Stimulated activated CD8-positive, alpha-beta memory T cell treated with anti-CD3 and anti-CD28 coated beads, Interleukin-12 subunit alpha, Interleukin-12 subunit beta, amount 100 ng/mL, for 24 hours (primary cell): Measurements from ENCODE around the gene NTPCR.
"Not testable (repeated sequence)": the region's sequence is repeated elsewhere in the genome, so short reads cannot be mapped to it uniquely, and the experiment has no call there.

Source experiments
- DNase-seq: peaks from one replicate; pipeline ENCODE4 v3.0.0-alpha.2; 2020; ENCODE audit errors: extremely low read depth

NTPCR gene

GRCh38 chr1:232950197-232951176 is at the start of gene NTPCR:
TSS of gene NTPCR (plus strand) at chr1:232950611. CDS start at chr1:232950711, 100 bp downstream.
- DNase-seq: peak; percentile 82

GRCh38 chr1:232900818-232901217 is 49.6 kb upstream of the NTPCR start:
- no peak for DNase-seq

GRCh38 chr1:232901255-232901654 is 49.2 kb upstream of the NTPCR start:
- no peak for DNase-seq

- no peak for DNase-seq
Measured at GRCh38 chr1:232902774-232903350, 47.5 kb upstream of the NTPCR start.

GRCh38 chr1:232904131-232904530 is 46.3 kb upstream of the NTPCR start:
- no peak for DNase-seq

GRCh38 chr1:232904566-232904965 is 45.8 kb upstream of the NTPCR start:
- DNase-seq: no peak

- no peak for DNase-seq
Measured at GRCh38 chr1:232905331-232906034, 44.9 kb upstream of the NTPCR start.

- no peak for DNase-seq
Measured at GRCh38 chr1:232906441-232906840, 44.0 kb upstream of the NTPCR start.

- no peak for DNase-seq
Measured at GRCh38 chr1:232908831-232909230, 41.6 kb upstream of the NTPCR start.

GRCh38 chr1:232909752-232910151 is 40.7 kb upstream of the NTPCR start:
- no peak for DNase-seq

- DNase-seq: no peak
Measured at GRCh38 chr1:232911027-232911599, 39.3 kb upstream of the NTPCR start.

GRCh38 chr1:232912845-232913580 is 37.4 kb upstream of the NTPCR start:
- no peak for DNase-seq

GRCh38 chr1:232914271-232914670 is 36.1 kb upstream of the NTPCR start:
- not testable (repeated sequence) for DNase-seq

GRCh38 chr1:232915212-232915611 is 35.2 kb upstream of the NTPCR start:
- DNase-seq: no peak

GRCh38 chr1:232917053-232917452 is 33.4 kb upstream of the NTPCR start:
- DNase-seq: no peak

- no peak for DNase-seq
Measured at GRCh38 chr1:232921381-232921780, 29.0 kb upstream of the NTPCR start.

- DNase-seq: no peak
Measured at GRCh38 chr1:232922485-232922884, 27.9 kb upstream of the NTPCR start.

- DNase-seq: no peak
Measured at GRCh38 chr1:232923739-232924386, 26.5 kb upstream of the NTPCR start.

- no peak for DNase-seq
Measured at GRCh38 chr1:232924874-232925273, 25.5 kb upstream of the NTPCR start.

- DNase-seq: no peak
Measured at GRCh38 chr1:232925421-232926220, 24.8 kb upstream of the NTPCR start.
